GM21360 (cell line): Measurements from ENCODE around the gene SPRR2E.
"Not testable (repeated sequence)": the region's sequence is repeated elsewhere in the genome, so short reads cannot be mapped to it uniquely, and the experiment has no call there.

Source experiments
- ATAC-seq: cut with Tn5 transposase; IDR thresholded peaks from one replicate; pipeline ENCODE4 v1.9.1; 2021; ENCODE audit warnings: mild to moderate bottlenecking, moderate library complexity; ENCODE audit not compliant: unreplicated experiment

SPRR2E gene

GRCh38 chr1:153070243-153070642 is 24.1 kb downstream of the SPRR2E start:
- ATAC-seq: no peak

DNA sequence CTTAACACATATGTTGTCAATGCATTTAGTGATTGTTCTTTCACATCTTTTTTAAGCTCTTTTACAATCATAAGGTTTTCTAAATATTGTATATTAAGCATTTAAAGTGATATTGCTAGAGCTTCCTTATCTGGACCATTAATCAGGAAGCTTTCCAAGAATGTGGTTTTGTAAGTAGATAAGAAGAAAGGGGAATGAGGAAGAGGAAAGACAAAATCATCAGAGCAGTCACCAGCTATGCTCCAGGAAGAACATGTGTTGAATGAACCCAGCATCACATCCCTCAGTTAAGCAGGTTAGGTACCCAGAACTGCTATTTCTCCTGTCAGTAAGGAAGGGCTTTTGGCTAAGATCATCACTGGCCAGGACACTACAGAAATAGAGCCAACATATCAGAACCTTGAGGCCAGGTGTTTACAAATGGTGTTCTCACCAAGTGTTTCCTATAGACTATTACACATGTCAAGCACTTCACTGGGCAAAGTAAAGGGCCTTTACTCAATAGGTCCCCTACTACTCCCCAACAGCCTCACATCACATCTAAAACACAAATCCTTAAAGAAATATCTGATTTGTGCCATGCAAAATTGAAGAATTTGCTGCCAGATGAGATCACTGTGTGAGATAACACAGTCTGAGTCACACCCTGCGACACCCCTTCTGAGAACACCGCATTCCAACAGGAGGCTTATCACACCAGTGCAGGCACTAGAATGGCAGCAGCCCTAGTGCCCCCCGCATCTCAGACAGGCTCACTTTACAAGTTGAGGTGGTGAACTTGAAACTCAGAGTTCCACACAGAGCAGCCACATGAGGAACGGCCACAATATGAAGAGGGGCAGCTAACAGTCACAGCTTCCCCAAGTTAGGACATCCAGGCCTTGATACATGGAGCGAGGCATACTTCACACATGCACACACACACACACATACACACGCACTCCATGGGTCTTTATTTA is 35.2 kb downstream of the SPRR2E start:
- no peak for ATAC-seq

- ATAC-seq: no peak
Observed at GRCh38 chr1:153058154-153058553, 36.2 kb downstream of the SPRR2E start.

DNA sequence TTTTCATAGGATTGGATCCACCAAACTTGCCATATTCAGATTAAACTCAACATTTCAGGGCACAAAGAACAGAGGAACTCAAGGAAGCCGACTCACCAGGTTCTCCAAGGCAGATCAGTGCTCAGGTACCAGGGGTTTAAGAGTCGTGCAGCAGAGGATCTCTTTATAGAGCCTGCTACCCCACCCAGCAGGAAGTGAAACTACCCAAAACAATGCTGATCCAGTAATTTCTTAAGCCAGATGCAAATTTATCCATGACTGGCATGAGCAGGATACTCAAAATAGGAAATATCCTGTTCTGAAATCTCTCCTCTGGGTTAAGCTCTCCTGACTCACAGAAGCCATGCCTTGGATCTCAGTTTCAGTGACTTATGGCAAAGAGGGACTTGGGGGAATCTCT is 37.0 kb downstream of the SPRR2E start, which contains the start of gene SPRR2A:
SPRR2A (minus strand) TSS at position 138 of the 400 bp plus-strand sequence. CDS start 777 bp downstream, outside the sequence.
- no peak for ATAC-seq

DNA sequence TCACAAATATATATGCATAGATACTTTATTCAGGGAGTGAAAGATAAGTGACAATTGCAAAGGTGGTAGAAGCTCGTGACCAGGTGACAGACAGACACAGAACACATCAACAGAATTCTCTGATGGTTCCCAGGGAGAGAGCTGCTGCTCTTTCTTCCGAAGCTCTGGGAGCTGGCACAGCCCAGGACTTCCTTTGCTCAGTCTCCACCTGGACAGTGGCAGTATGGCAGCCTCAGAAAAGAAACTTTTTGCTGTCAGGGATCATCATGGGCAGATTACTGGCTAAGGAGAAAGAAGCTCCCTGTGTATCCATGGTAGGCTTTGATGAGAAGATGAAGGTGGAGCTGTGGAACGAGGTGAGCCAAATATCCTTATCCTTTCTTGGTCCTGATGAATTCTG is 38.2 kb downstream of the SPRR2E start:
- not testable (repeated sequence) for ATAC-seq

GRCh38 chr1:153049211-153049610 is 45.1 kb downstream of the SPRR2E start:
- no peak for ATAC-seq
